GM23338 (cell line): ENCODE measurements around the gene FCN3. TPM values are rescaled to one million over a fixed set of nuclear protein-coding genes. Genes with fewer than 3 reads are reported as not detected.

Experiments used
- ATAC-seq: fragments of 200-7000 bp; cut with Tn5 transposase; 3 replicates; pipeline ENCODE4 v1.9.1; 2020
- DNase-seq: peaks from one replicate; pipeline ENCODE4 v3.0.0-alpha.2; 2015; ENCODE audit warnings: low spot score
- H2AFZ ChIP-seq: fragments of 200-600 bp; sonication (generic); 2 replicates; pipeline ENCODE4 v1.8.0; 2016; ENCODE audit warnings: antibody characterized with exemption, mild to moderate bottlenecking, moderate library complexity
- H3F3A ChIP-seq: fragments of 200-600 bp; sonication (generic); replicated peaks from 2 replicates; pipeline ENCODE4 v1.8.0; 2017; ENCODE audit warnings: antibody characterized with exemption, mixed run types, low read depth
- H3K27ac ChIP-seq: fragments of 200-600 bp; sonication (generic); 2 replicates; pipeline ENCODE4 v1.6.1; 2016; ENCODE audit warnings: low read depth
- H3K27me3 ChIP-seq: fragments of 200-600 bp; sonication (generic); 2 replicates; pipeline ENCODE4 v1.8.0; 2016; ENCODE audit warnings: mild to moderate bottlenecking, mixed run types, moderate library complexity; ENCODE audit not compliant: insufficient read depth
- H3K36me3 ChIP-seq: fragments of 200-600 bp; sonication (generic); 2 replicates; pipeline ENCODE4 v1.8.0; 2016; ENCODE audit warnings: mild to moderate bottlenecking; ENCODE audit not compliant: insufficient read depth
- H3K4me1 ChIP-seq: fragments of 200-600 bp; sonication (generic); 2 replicates; pipeline ENCODE4 v1.8.0; 2016; ENCODE audit warnings: mild to moderate bottlenecking, moderate library complexity; ENCODE audit not compliant: insufficient read depth
- H3K4me2 ChIP-seq: fragments of 200-600 bp; sonication (generic); 2 replicates; pipeline ENCODE4 v1.7.1; 2017; ENCODE audit warnings: mixed run types
- H3K4me3 ChIP-seq: fragments of 200-600 bp; sonication (generic); 2 replicates; pipeline ENCODE4 v1.6.1; 2016; ENCODE audit warnings: mixed run types
- H3K79me2 ChIP-seq: fragments of 200-600 bp; sonication (generic); replicated peaks from 2 replicates; pipeline ENCODE4 v1.8.0; 2017; ENCODE audit warnings: mild to moderate bottlenecking; ENCODE audit not compliant: insufficient read depth
- H3K9me2 ChIP-seq: fragments of 200-600 bp; sonication (generic); 2 replicates; pipeline ENCODE4 v1.8.0; 2017; ENCODE audit not compliant: insufficient read depth
- H4K20me1 ChIP-seq: fragments of 200-600 bp; sonication (generic); replicated peaks from 2 replicates; pipeline ENCODE4 v1.8.0; 2017; ENCODE audit warnings: mild to moderate bottlenecking; ENCODE audit not compliant: insufficient read depth
- H3K27ac Mint-ChIP-seq: 2 replicates; pipeline ENCODE4 v1.8.0; 2020; ENCODE audit warnings: inconsistent platforms, mild to moderate bottlenecking, moderate library complexity, mixed read lengths
- H3K27me3 Mint-ChIP-seq: 3 replicates; pipeline ENCODE4 v1.8.0; 2022; ENCODE audit warnings: low read depth, mild to moderate bottlenecking, moderate library complexity, mixed read lengths, inconsistent platforms; ENCODE audit not compliant: insufficient read depth, poor library complexity
- H3K36me3 Mint-ChIP-seq: 3 replicates; pipeline ENCODE4 v1.8.0; 2021; ENCODE audit warnings: low read depth, mild to moderate bottlenecking, inconsistent platforms, moderate library complexity, mixed read lengths
- H3K4me1 Mint-ChIP-seq: 3 replicates; pipeline ENCODE4 v1.8.0; 2020; ENCODE audit warnings: mild to moderate bottlenecking, inconsistent platforms, mixed read lengths
- H3K4me3 Mint-ChIP-seq: 3 replicates; pipeline ENCODE4 v1.8.0; 2021; ENCODE audit warnings: moderate library complexity, mild to moderate bottlenecking, inconsistent platforms, mixed read lengths
- H3K9me3 Mint-ChIP-seq: 3 replicates; pipeline ENCODE4 v1.8.0; 2020; ENCODE audit warnings: moderate library complexity, mild to moderate bottlenecking, inconsistent platforms, mixed read lengths
- EZH2 ChIP-seq: fragments of 200-600 bp; sonication (generic); IDR thresholded peaks from one replicate; pipeline ENCODE4 v1.8.0; 2017; ENCODE audit warnings: antibody characterized with exemption, mild to moderate bottlenecking, low read depth; ENCODE audit not compliant: unreplicated experiment
- JUNB ChIP-seq: IDR thresholded peaks from one replicate; pipeline ENCODE4 v1.6.1; 2016; ENCODE audit warnings: antibody characterized with exemption; ENCODE audit not compliant: unreplicated experiment
- POLR2AphosphoS5 ChIP-seq: IDR thresholded peaks from 2 replicates; pipeline ENCODE4 v1.6.1; 2016; ENCODE audit warnings: antibody characterized with exemption, low read depth
- polyA plus RNA-seq: library from polyadenylated mRNA; unstranded; fragments of >200 nt; fragmentation: Nextera tagmentation; extraction: Ambion mirVana; gene quantifications from 2 replicates; pipeline ENCODE4 v1.2.1, GENCODE V29; 2016
- total RNA-seq: library from RNA; depleted of rRNA; stranded (reverse); fragments of >200 nt; shearing (Covaris generic); gene quantifications from 2 replicates; pipeline ENCODE4 v1.2.3, GENCODE V29; 2014
- TF ChIP-seq, protein P1 (sequence below), 2 experiments: fragments of 200-600 bp in 1 of 2; sonication (generic) in 1 of 2; conservative IDR thresholded peaks; 2 replicates each; pipeline versions ENCODE4 v1.5.1 to v1.6.1; 2016 to 2017; ENCODE audit warnings: antibody characterized with exemption in 2 of 2, low read depth in 2 of 2, mild to moderate bottlenecking in 2 of 2, moderate library complexity in 1 of 2
- TF ChIP-seq, protein P2 (sequence below): IDR thresholded peaks from one replicate; pipeline ENCODE4 v1.6.1; 2018; ENCODE audit warnings: antibody characterized with exemption; ENCODE audit not compliant: unreplicated experiment

FCN3 gene
- total and polyA plus RNA-seq, 2 experiments from 2014 or later, result 0.49 TPM; not detected in 1

DNA sequence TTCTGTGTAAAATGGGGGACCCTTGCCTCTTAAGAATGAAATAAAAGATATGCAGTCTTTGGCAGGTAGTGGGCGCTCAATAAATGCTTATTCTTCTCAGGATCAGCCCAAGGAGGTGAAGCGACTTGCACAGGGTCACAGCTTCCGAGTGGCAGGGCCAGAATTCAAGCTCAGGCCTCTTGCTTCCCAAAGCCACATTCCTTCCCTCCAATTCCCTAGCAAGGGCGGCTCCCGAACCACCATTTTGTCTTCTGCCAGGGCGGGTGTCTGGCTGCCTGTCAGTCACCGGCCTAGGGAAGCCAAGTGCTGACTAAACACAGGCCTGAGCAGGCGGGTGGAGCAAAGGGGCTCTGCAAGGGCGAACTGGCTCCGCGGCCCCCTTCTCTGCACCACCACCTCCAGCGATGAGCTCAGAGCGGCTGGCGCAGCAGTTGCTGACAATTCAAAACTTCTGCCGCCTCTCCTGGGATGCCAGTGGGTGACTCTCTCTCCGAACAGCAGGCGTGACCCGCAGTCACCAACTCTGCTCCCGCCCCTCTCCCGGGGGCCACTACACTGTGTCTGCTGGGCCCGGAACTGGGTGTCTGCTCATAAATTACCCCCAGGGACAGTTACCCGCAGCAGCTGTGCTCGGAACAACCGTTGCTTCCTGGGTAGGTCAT lies 28.6 kb upstream of the FCN3 start:
- TF ChIP-seq EZH2, result no peak
- TF ChIP-seq, protein P1, sequence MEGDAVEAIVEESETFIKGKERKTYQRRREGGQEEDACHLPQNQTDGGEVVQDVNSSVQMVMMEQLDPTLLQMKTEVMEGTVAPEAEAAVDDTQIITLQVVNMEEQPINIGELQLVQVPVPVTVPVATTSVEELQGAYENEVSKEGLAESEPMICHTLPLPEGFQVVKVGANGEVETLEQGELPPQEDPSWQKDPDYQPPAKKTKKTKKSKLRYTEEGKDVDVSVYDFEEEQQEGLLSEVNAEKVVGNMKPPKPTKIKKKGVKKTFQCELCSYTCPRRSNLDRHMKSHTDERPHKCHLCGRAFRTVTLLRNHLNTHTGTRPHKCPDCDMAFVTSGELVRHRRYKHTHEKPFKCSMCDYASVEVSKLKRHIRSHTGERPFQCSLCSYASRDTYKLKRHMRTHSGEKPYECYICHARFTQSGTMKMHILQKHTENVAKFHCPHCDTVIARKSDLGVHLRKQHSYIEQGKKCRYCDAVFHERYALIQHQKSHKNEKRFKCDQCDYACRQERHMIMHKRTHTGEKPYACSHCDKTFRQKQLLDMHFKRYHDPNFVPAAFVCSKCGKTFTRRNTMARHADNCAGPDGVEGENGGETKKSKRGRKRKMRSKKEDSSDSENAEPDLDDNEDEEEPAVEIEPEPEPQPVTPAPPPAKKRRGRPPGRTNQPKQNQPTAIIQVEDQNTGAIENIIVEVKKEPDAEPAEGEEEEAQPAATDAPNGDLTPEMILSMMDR (conservative IDR thresholded peaks at IDR 0.05; ENCODE audit: low read depth in 2 of 2), result peak; percentile 32 to 52
- peak; percentile 83 for DNase-seq
- H3F3A ChIP-seq, result peaks cover 20% of the 10 kb centered on the region
- H3K79me2 ChIP-seq, result no peaks in the 10 kb centered on the region
- H2AFZ ChIP-seq, result no peak overlapping the region
- Mint-ChIP-seq H3K4me1 (peaks cover 72% of the 10 kb centered on the region), H3K9me3 (no peaks in the 10 kb centered on the region), H3K36me3 (peaks cover 16% of the 10 kb centered on the region), H3K27ac (peak overlapping the region; percentile 95), H3K27me3 (peaks cover 20% of the 10 kb centered on the region), H3K4me3 (no peak overlapping the region; the same call in 2 of the 3 replicates)
- peak overlapping the region; percentile 61 for H3K4me2 ChIP-seq
- no peaks in the 10 kb centered on the region for H3K9me2 ChIP-seq
- peaks cover 44% of the 10 kb centered on the region for H3K4me1 ChIP-seq
- H3K4me3 ChIP-seq, result no peak overlapping the region
- no peaks in the 10 kb centered on the region for H3K27me3 ChIP-seq
- peak; percentile 8 for ATAC-seq
- H3K27ac ChIP-seq, result peak overlapping the region; percentile 88
- H3K36me3 ChIP-seq, result no peaks in the 10 kb centered on the region
- H4K20me1 ChIP-seq, result no peaks in the 10 kb centered on the region

DNA sequence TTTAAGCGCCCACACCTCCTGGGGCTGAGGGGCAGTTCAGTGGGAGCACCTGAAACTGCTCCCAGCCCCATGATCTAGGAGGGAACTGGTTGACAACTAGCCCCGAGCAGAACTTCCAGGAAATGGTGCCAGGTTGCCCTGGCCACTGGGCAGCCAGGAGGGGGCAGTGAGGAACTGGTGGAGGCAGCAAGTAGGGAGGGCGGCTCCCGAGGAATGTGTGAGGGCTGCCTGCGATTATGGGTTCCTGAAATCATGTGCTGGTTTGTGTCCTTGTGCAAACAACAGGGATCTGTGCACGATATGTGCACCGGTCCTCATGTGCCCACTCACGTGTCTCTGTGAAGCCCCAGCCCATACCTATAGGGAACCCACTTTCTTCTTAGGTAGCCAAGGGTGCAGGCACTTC lies 27.7 kb upstream of the FCN3 start:
- DNase-seq, result peak; percentile 75
- Mint-ChIP-seq H3K27me3 (peaks cover 20% of the 10 kb centered on the region), H3K36me3 (peaks cover 9% of the 10 kb centered on the region), H3K4me3 (no peak overlapping the region), H3K9me3 (no peaks in the 10 kb centered on the region), H3K27ac (peak overlapping the region; percentile 95), H3K4me1 (peaks cover 78% of the 10 kb centered on the region)
- Histone ChIP-seq H3K4me3 (no peak overlapping the region), H3K4me2 (peak overlapping the region; percentile 22; the same call in 1 of the 2 replicates), H3K4me1 (peaks cover 50% of the 10 kb centered on the region), H3K9me2 (no peaks in the 10 kb centered on the region), H2AFZ (no peak overlapping the region), H3K27me3 (no peaks in the 10 kb centered on the region), H3F3A (peaks cover 20% of the 10 kb centered on the region), H3K79me2 (no peaks in the 10 kb centered on the region), H4K20me1 (no peaks in the 10 kb centered on the region), H3K27ac (peak overlapping the region; percentile 88), H3K36me3 (no peaks in the 10 kb centered on the region)
- TF ChIP-seq POLR2AphosphoS5, result peak; percentile 53; the same call in 1 of the 2 replicates
- no peak for TF ChIP-seq JUNB
- TF ChIP-seq, protein P1 (conservative IDR thresholded peaks at IDR 0.05; ENCODE audit: low read depth in 2 of 2), result peak; percentile 67 to 83
- ATAC-seq, result peak; percentile 14

DNA sequence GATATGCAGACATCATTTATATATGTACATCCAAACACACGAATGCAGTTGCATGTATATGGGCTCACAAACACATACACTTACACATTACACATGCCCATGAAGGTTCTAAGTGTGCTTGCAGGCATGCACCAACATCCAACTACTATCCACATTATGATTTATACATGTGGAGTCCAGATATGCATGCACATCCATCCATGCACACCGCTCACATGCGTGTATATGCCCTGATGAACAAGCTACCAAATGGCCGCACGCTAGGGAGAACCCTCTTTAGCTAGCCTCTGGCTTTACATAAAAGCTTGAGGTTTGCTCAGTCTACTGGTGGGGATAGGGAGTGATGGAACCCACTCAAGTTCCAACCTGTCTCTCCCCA lies 26.3 kb upstream of the FCN3 start:
- no peak for DNase-seq
- H3K36me3 Mint-ChIP-seq, result peaks cover 4% of the 10 kb centered on the region; the same call in 1 of the 3 replicates
- Histone ChIP-seq H3F3A (peaks cover 22% of the 10 kb centered on the region), H3K4me1 (peaks cover 46% of the 10 kb centered on the region), H3K27me3 (no peaks in the 10 kb centered on the region), H3K27ac (no peak overlapping the region), H3K4me2 (no peak overlapping the region), H2AFZ (no peak overlapping the region), H4K20me1 (no peaks in the 10 kb centered on the region), H3K4me3 (no peak overlapping the region), H3K9me2 (no peaks in the 10 kb centered on the region), H3K36me3 (no peaks in the 10 kb centered on the region), H3K79me2 (no peaks in the 10 kb centered on the region)
- no peaks in the 10 kb centered on the region for H3K9me3 Mint-ChIP-seq
- H3K27ac Mint-ChIP-seq, result no peak overlapping the region
- H3K4me1 Mint-ChIP-seq, result peaks cover 69% of the 10 kb centered on the region
- no peak for ATAC-seq
- no peak for TF ChIP-seq JUNB
- TF ChIP-seq EZH2, result no peak
- TF ChIP-seq, protein P2, sequence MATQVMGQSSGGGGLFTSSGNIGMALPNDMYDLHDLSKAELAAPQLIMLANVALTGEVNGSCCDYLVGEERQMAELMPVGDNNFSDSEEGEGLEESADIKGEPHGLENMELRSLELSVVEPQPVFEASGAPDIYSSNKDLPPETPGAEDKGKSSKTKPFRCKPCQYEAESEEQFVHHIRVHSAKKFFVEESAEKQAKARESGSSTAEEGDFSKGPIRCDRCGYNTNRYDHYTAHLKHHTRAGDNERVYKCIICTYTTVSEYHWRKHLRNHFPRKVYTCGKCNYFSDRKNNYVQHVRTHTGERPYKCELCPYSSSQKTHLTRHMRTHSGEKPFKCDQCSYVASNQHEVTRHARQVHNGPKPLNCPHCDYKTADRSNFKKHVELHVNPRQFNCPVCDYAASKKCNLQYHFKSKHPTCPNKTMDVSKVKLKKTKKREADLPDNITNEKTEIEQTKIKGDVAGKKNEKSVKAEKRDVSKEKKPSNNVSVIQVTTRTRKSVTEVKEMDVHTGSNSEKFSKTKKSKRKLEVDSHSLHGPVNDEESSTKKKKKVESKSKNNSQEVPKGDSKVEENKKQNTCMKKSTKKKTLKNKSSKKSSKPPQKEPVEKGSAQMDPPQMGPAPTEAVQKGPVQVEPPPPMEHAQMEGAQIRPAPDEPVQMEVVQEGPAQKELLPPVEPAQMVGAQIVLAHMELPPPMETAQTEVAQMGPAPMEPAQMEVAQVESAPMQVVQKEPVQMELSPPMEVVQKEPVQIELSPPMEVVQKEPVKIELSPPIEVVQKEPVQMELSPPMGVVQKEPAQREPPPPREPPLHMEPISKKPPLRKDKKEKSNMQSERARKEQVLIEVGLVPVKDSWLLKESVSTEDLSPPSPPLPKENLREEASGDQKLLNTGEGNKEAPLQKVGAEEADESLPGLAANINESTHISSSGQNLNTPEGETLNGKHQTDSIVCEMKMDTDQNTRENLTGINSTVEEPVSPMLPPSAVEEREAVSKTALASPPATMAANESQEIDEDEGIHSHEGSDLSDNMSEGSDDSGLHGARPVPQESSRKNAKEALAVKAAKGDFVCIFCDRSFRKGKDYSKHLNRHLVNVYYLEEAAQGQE, result no peak
- no peak overlapping the region for H3K4me3 Mint-ChIP-seq
- peaks cover 20% of the 10 kb centered on the region for H3K27me3 Mint-ChIP-seq
